Femur (tissue), 1 donor: ENCODE data around the gene MAG.
"Not testable (repeated sequence)": the region's sequence is repeated elsewhere in the genome, so short reads cannot be mapped to it uniquely, and the experiment has no call there.

Experiments used
- DNase-seq: peaks from one replicate; pipeline ENCODE4 v3.0.0-alpha.2; 2017

MAG gene

GRCh38 chr19:35284153-35285094 is 7.5 kb upstream of the MAG start:
- DNase-seq: no peak

- DNase-seq: no peak
These were observed 6.9 kb upstream of the MAG start for GRCh38 chr19:35285095-35285449.

- not testable (repeated sequence) for DNase-seq
These were observed 6.5 kb upstream of the MAG start for GRCh38 chr19:35285465-35285864.

GRCh38 chr19:35286101-35286500 is 5.9 kb upstream of the MAG start:
- DNase-seq: not testable (repeated sequence)

- no peak for DNase-seq
These were observed 4.2 kb upstream of the MAG start for GRCh38 chr19:35287713-35288112.

GRCh38 chr19:35288331-35288730 is 3.6 kb upstream of the MAG start:
- DNase-seq: no peak

- DNase-seq: no peak
These were observed 3.1 kb upstream of the MAG start for GRCh38 chr19:35288906-35289305.

- no peak for DNase-seq
These were observed 1.4 kb upstream of the MAG start for GRCh38 chr19:35290381-35291127.

GRCh38 chr19:35291259-35291658 is 702 bp upstream of the MAG start:
- DNase-seq: no peak

GRCh38 chr19:35292421-35293362 is 731 bp downstream of the MAG start:
- no peak for DNase-seq

- DNase-seq: no peak
These were observed 1.4 kb downstream of the MAG start for GRCh38 chr19:35293363-35293739.

- DNase-seq: no peak
These were observed 1.8 kb downstream of the MAG start for GRCh38 chr19:35293808-35294207.

- DNase-seq: no peak
These were observed 2.4 kb downstream of the MAG start for GRCh38 chr19:35294328-35294727.

- DNase-seq: no peak
These were observed 3.2 kb downstream of the MAG start for GRCh38 chr19:35294859-35295791.

- DNase-seq: no peak
These were observed 4.0 kb downstream of the MAG start for GRCh38 chr19:35295792-35296462.

- no peak for DNase-seq
These were observed 4.9 kb downstream of the MAG start for GRCh38 chr19:35296644-35297514.

GRCh38 chr19:35297515-35297848 is 5.5 kb downstream of the MAG start:
- no peak for DNase-seq

- no peak for DNase-seq
These were observed 6.0 kb downstream of the MAG start for GRCh38 chr19:35297922-35298321.

GRCh38 chr19:35298561-35298972 is 6.6 kb downstream of the MAG start:
- no peak for DNase-seq
